Measurements from ENCODE around the gene CPM. TPM values are rescaled to one million over a fixed set of nuclear protein-coding genes. Genes with fewer than 3 reads are reported as not detected.
"Not testable (repeated sequence)": the region's sequence is repeated elsewhere in the genome, so short reads cannot be mapped to it uniquely, and the experiment has no call there.

Gene CPM
- total RNA-seq, 2 experiments from 2014 or later = 0.34 to 0.58 TPM

DNA sequence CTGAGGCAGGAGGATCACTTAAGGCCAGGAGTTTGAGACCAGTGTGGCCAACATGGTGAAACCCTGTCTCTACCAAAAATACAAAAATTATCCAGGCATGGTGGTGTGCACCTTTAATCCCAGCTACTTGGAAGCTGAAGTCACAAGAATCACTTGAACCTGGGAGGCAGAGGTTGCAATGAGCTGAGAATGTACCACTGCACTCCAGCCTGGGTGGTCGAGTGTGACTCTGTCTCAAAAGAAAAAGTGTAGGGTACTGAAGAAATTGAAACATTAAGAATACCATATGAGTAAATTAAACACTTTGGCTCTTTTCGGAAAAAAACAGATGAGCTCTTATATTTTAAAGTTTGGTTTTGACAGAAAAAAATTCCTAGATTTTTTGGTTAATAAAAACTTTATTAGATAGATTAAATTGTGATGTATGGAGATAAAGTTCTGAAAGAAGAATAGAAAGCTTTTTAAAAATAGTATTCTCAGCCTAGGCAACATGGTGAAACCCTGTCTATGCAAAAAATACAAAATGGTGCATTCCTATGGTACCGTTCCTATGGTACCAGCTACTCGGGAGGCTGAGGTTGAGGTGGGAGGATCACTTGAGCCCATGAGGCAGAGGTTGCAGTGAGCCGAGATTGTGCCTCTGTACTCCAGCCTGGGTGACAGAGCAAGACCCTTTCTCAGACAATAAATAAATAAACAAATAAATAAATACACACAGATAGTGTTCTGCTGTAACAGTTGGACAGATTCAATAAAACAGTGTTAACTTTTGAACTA is 104.9 kb downstream of the CPM start:
- POLR2A ChIA-PET = interaction anchor here (0.6 to 1.0 kb wide), 6 partner anchors 9 to 757 kb away, joined by 3 to 5 read pairs (median 3); partner anchors contain the start of genes CCT2 and MDM2
- ATAC-seq = no peak
- no peaks in the 10 kb centered on the region for H3K9me3 Mint-ChIP-seq (ENCODE audit: insufficient read depth)

DNA sequence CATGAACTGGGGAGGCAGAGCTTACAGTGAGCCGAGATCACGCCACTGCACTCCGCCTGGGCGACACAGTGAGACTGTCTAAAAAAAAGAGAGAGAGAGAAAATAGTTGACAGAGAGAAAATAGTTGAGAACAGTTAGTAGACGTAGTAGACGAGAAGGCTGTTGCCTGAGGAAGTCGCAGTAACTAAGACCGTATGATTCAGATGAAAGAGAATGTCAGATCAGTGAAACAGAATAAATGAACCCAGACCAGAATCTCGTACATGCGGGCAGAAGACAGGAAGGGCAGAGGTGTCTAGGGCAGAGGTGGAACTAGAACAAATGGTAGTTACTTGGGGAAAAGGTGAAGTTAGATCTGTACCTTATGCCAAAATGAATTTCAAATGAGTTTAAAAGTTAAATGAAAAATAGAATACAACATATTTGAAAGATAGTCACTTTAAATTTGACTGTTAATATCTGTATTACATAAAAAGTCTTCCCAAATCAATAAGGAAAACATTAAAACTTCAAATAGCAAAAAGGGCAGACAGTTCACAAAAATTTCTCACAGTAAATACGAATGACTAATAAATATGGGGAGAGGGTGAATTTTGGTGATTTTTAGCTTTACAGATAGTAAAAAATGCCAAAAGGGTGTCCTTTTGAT is 107.3 kb downstream of the CPM start:
- no peaks in the 10 kb centered on the region for H3K27me3 Mint-ChIP-seq (ENCODE audit: low read depth)
- ChIA-PET CTCF (no interaction called here), POLR2A (no interaction called here)
- no peak overlapping the region for H3K27ac Mint-ChIP-seq
- peaks cover 68% of the 10 kb centered on the region for H3K36me3 Mint-ChIP-seq (ENCODE audit: low read depth)
- ATAC-seq (no peak), DNase-seq (no peak)
- no peak overlapping the region for H3K4me3 Mint-ChIP-seq
- H3K4me1 Mint-ChIP-seq (ENCODE audit: low read depth) = peaks cover 22% of the 10 kb centered on the region
- no peaks in the 10 kb centered on the region for H3K9me3 Mint-ChIP-seq (ENCODE audit: insufficient read depth)

More for the DNA sequence above, 104.9 kb downstream of the CPM start:
- CTCF ChIA-PET = interaction anchor here (0.7 to 1.7 kb wide), 2 partner anchors 15 to 20 kb away, joined by 3 to 5 read pairs; partner anchors contain the start of gene MDM2
- no peak overlapping the region for H3K4me3 Mint-ChIP-seq
- H3K36me3 Mint-ChIP-seq (ENCODE audit: low read depth) = peaks cover 65% of the 10 kb centered on the region
- H3K4me1 Mint-ChIP-seq (ENCODE audit: low read depth) = peaks cover 15% of the 10 kb centered on the region
- no peaks in the 10 kb centered on the region for H3K27me3 Mint-ChIP-seq (ENCODE audit: low read depth)
- no peak for DNase-seq
- no peak overlapping the region for H3K27ac Mint-ChIP-seq

DNA sequence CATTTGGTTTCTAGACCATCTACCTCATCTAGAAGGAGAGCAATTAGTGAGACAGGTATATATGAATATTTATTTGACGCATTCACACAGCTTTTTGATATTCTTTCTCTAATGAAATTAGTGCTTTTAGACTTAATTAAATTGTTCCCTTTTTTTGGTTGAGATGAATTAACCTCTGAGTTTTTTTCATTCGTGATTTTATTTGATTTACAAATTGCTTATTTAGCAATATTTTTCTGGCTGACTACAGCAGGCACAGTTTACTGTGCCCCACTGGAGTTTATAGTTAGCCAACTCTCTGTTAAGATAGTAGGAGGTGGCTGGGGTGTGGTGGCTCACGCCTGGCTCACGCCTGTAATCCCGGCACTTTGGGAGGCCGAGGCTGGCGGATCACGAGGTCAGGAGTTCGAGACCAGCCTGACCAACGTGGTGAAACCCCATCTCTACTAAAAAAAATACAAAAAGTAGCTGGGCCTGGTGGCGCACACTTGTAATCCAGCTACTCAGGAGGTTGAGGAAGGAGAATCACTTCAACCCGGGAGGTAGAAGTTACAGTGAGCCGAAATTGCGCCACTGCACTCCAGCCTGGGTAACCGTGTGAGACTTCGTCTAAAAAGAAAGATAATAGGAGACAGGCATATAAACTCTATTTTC is 108.2 kb downstream of the CPM start:
- H3K27ac Mint-ChIP-seq = no peak overlapping the region
- H3K36me3 Mint-ChIP-seq (ENCODE audit: low read depth) = peaks cover 71% of the 10 kb centered on the region
- ChIA-PET POLR2A (no interaction called here), CTCF (interaction anchor here (0.7 kb wide), 1 partner anchor 12 kb away, joined by 3 read pairs; no protein-coding TSS in a partner anchor)
- no peak for DNase-seq
- H3K27me3 Mint-ChIP-seq (ENCODE audit: low read depth) = no peaks in the 10 kb centered on the region
- ATAC-seq = no peak
- no peak overlapping the region for H3K4me3 Mint-ChIP-seq
- no peaks in the 10 kb centered on the region for H3K9me3 Mint-ChIP-seq (ENCODE audit: insufficient read depth)
- peaks cover 20% of the 10 kb centered on the region for H3K4me1 Mint-ChIP-seq (ENCODE audit: low read depth)

DNA sequence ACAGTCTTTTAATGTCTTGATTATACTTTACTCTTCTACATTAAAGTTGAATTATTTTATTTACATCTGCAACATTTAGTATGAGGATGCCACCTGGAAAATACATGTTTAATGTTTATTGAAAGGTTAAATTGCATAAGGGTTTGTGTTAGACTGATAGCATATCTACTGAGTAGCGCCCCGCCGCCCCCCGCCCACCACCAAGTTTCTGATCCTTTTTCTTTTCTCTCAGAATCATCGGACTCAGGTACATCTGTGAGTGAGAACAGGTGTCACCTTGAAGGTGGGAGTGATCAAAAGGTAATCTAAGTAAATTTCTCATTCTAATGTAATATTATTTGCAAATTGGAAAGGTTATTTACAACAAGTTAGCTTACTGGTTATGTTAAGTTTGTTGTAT is 108.8 kb downstream of the CPM start:
- DNase-seq (no peak), ATAC-seq (no peak)
- ChIA-PET CTCF (interaction anchor here (0.7 kb wide), 1 partner anchor 13 kb away, joined by 3 read pairs; no protein-coding TSS in a partner anchor), POLR2A (no interaction called here)
- H3K36me3 Mint-ChIP-seq (ENCODE audit: low read depth) = peaks cover 72% of the 10 kb centered on the region
- H3K9me3 Mint-ChIP-seq (ENCODE audit: insufficient read depth) = no peaks in the 10 kb centered on the region
- H3K4me3 Mint-ChIP-seq = no peak overlapping the region
- no peaks in the 10 kb centered on the region for H3K27me3 Mint-ChIP-seq (ENCODE audit: low read depth)
- no peak overlapping the region for H3K27ac Mint-ChIP-seq
- peaks cover 22% of the 10 kb centered on the region for H3K4me1 Mint-ChIP-seq (ENCODE audit: low read depth)

DNA sequence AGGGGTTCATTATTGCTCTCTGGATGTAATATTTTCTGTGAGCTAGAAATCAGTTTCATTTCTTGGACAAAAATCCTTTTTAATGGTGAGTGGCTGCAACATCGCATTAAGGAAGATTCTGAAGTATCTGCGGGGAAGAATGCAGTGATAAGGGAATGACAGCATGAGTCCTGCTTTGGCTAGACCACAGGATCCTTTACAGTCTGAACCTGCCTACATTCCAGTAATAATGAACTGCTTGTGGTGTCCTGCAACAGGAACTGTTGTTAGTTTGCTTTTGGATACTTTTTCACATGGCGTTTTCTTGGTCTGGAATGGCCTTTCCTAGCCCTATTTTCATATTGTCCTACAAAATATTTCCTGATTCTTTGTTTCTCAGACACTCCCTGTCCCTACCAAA is 109.3 kb downstream of the CPM start:
- Mint-ChIP-seq H3K27me3 (ENCODE audit: low read depth) (no peaks in the 10 kb centered on the region), H3K9me3 (ENCODE audit: insufficient read depth) (no peaks in the 10 kb centered on the region), H3K4me1 (ENCODE audit: low read depth) (peaks cover 25% of the 10 kb centered on the region), H3K27ac (no peak overlapping the region), H3K4me3 (no peak overlapping the region), H3K36me3 (ENCODE audit: low read depth) (peaks cover 73% of the 10 kb centered on the region)
- no peak for ATAC-seq
- no peak for DNase-seq
- CTCF ChIA-PET = interaction anchor here (0.7 kb wide), 1 partner anchor 13 kb away, joined by 3 read pairs; no protein-coding TSS in a partner anchor
- POLR2A ChIA-PET = interaction anchor here (0.6 kb wide), 2 partner anchors 16 to 440 kb away, joined by 3 read pairs; no protein-coding TSS in a partner anchor

DNA sequence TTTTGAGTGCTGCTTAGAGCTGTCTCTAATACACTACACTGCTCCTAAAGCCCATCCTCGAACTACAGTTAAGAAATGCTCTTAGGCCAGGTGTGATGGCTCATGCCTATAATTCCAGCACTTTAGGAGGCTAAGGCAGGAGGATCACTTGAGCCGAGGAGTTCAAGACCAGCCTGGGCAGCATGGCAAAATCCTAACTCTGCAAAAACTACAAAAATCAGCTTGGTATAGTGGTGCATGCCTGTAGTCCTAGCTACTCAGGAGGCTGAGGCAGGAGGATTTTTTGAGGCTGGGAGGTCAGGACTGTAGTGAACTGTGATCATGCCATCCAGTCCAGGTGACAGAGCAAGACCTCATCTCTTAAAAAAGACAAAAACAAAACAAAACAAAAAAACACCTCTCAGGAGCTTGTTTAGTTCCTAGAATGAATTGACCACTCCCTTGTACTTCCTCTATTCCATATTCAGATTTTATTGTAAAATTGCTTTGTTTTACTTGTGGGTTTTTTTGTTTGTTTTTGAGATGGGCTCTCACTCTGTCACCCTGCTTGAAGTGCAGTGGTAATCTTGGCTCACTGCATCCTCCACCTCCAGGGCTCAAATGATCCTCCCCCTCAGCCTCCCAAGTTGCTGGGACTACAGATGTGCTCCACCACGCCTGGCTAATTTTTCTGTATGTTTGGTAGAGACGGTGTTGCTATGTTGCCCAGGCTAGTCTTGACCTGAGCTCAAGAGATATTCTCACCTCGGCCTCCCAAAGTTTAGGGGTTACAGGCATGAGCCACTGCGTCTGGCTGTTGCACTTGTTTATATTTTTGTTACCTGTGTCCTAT is 111.4 kb downstream of the CPM start:
- peaks cover 30% of the 10 kb centered on the region for H3K4me1 Mint-ChIP-seq (ENCODE audit: low read depth)

DNA sequence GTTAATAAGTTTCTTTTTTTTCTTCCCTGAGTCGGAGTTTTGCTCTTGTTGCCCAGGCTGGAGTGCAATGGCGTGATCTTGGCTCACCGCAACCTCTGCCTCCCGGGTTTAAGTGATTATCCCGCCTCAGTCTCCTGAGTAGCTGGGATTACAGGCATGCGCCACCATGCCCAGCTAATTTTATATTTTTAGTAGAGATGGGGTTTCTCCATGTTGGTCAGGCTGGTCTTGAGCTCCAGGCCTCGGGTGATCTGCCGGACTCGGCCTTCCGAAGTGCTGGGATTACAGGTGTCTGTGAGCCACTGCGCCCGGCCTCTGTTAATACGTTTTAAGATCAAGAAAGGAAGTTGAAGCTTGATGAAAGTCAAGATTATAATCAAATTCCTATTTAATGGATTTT is 113.5 kb downstream of the CPM start:
- H3K36me3 Mint-ChIP-seq (ENCODE audit: low read depth) = peaks cover 67% of the 10 kb centered on the region
- H3K4me1 Mint-ChIP-seq (ENCODE audit: low read depth) = peaks cover 39% of the 10 kb centered on the region
- not testable (repeated sequence) for DNase-seq; H3K9me3 Mint-ChIP-seq (ENCODE audit: insufficient read depth); H3K27me3 Mint-ChIP-seq (ENCODE audit: low read depth); H3K4me3 Mint-ChIP-seq; ATAC-seq; H3K27ac Mint-ChIP-seq
- CTCF ChIA-PET = interaction anchor here (8.8 kb wide), 1 partner anchor 11 kb away, joined by 76 read pairs; no protein-coding TSS in a partner anchor
- POLR2A ChIA-PET = interaction anchor here (1.3 to 2.0 kb wide), 2 partner anchors 8 to 11 kb away, joined by 3 to 15 read pairs; partner anchors contain the start of gene MDM2

More for the DNA sequence above, 111.4 kb downstream of the CPM start:
- no peaks in the 10 kb centered on the region for H3K27me3 Mint-ChIP-seq (ENCODE audit: low read depth)
- ChIA-PET CTCF (interaction anchor here (1.3 to 8.8 kb wide), 3 partner anchors 9 to 13 kb away, joined by 4 to 76 read pairs (median 12); partner anchors contain the start of gene MDM2), POLR2A (interaction anchor here (0.7 to 1.2 kb wide), 4 partner anchors 9 to 75 kb away, joined by 3 to 5 read pairs (median 4); no protein-coding TSS in a partner anchor)
- DNase-seq = no peak
- peak overlapping the region; percentile 58 for H3K27ac Mint-ChIP-seq
- H3K4me3 Mint-ChIP-seq = no peak overlapping the region
- no peaks in the 10 kb centered on the region for H3K9me3 Mint-ChIP-seq (ENCODE audit: insufficient read depth)
- peaks cover 69% of the 10 kb centered on the region for H3K36me3 Mint-ChIP-seq (ENCODE audit: low read depth)
- ATAC-seq = peak; percentile 28

DNA sequence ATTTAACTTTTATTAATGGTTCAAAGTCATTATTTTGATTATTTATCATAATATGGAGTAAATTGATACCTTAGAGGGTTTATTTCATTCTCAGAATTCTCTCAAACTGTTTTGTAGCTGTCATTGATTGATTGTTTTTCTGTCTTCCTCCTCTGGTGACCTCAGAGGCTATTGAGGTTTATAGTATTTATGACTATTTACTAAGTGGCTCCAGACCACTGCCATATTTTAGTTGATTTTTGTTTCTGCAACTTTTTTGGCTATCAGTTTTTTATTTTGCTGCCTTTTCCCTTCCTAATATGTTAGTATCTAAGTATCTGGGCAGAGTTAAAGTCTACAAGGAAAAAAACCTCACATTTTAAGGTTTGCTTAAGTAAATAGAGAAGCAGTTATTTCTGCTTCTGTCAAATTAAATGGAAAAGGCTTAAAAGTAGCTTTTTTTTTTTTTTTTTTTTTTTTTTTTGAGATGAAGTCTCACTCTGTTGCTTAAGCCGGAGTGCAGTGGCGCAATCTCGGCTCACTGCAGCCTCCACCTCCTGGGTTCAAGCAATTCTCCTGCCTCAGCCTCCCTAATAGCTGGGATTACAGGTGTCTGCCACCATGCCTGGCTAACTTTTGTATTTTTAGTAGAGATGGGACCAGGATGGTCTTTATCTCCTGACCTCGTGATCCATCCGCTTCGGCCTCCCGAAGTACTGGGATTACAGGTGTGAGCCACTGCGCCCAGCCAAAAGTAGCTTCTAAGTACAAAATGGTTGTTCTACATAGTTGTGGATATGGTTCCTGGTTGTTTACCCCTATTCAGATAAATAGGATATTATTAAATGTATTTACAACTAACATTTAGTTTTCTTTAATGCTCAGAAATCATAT is 116.8 kb downstream of the CPM start:
- peaks cover 69% of the 10 kb centered on the region for H3K36me3 Mint-ChIP-seq (ENCODE audit: low read depth)
- DNase-seq (no peak), ATAC-seq (no peak)
- no peaks in the 10 kb centered on the region for H3K9me3 Mint-ChIP-seq (ENCODE audit: insufficient read depth)
- peaks cover 50% of the 10 kb centered on the region for H3K4me1 Mint-ChIP-seq (ENCODE audit: low read depth)
- H3K4me3 Mint-ChIP-seq = no peak overlapping the region
- H3K27ac Mint-ChIP-seq = no peak overlapping the region
- POLR2A ChIA-PET = interaction anchor here (0.6 to 1.2 kb wide), 2 partner anchors 8 to 9 kb away, joined by 3 to 9 read pairs; partner anchors contain the start of gene MDM2
- H3K27me3 Mint-ChIP-seq (ENCODE audit: low read depth) = no peaks in the 10 kb centered on the region
- CTCF ChIA-PET = interaction anchor here (3.4 to 8.8 kb wide), 2 partner anchors 8 to 15 kb away, joined by 15 to 76 read pairs; partner anchors contain the start of gene MDM2

DNA sequence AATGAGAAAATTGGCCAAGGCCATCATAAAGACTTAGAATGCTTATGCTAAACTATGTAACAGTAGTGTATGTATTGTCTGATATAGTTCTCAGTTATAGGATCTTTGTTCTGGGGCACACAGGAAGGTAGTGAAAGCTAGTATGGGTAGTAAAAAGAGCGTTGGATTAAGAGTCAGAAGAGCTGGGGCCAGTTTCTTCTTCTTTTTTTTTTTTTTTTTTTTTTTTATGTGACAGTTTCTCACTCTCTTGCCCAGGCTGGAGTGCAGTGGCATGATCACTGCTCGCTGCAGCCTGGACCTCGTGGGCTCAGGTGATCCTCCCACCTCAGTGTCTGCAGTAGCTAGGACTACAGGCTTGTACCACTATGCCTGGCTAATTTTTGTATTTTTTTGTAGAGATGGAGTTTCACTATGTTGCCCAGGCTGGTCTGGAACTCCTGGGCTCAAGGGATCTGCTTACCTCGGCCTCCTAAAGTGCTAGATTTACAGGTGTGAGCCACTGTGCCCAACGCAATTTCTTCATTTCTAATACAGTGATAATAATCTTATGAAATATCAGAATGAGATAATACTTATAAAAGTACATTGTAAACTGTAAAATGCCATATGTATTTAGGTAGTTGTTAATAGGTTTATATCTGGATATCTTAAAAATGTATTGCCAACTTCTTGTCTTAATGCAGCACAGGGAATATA is 117.6 kb downstream of the CPM start:
- H3K36me3 Mint-ChIP-seq (ENCODE audit: low read depth) = peaks cover 66% of the 10 kb centered on the region
- H3K4me1 Mint-ChIP-seq (ENCODE audit: low read depth) = peaks cover 49% of the 10 kb centered on the region
- POLR2A ChIA-PET = interaction anchor here (0.6 kb wide), 1 partner anchor 8 kb away, joined by 3 read pairs; no protein-coding TSS in a partner anchor
- no peaks in the 10 kb centered on the region for H3K9me3 Mint-ChIP-seq (ENCODE audit: insufficient read depth)
- CTCF ChIA-PET = interaction anchor here (1.4 to 8.8 kb wide), 2 partner anchors 16 to 19 kb away, joined by 3 to 76 read pairs; no protein-coding TSS in a partner anchor
- ATAC-seq (peak; percentile 50), DNase-seq (no peak)
- no peaks in the 10 kb centered on the region for H3K27me3 Mint-ChIP-seq (ENCODE audit: low read depth)
- peak overlapping the region; percentile 1 for H3K27ac Mint-ChIP-seq
- peak overlapping the region; percentile 3 for H3K4me3 Mint-ChIP-seq
